GM06990 (cell line): ENCODE measurements around the gene PLOD2.

Experiments
- DNase-seq: peaks from one replicate; pipeline ENCODE4 v3.0.0-alpha.2; 2011; ENCODE audit not compliant: insufficient read length; ENCODE audit errors: extremely low read depth
- H3K27me3 ChIP-seq: replicated peaks from 2 replicates; pipeline ENCODE4 v1.6.0; 2011; ENCODE audit warnings: low read length; ENCODE audit not compliant: control insufficient read depth, insufficient read depth
- H3K36me3 ChIP-seq: 2 replicates; pipeline ENCODE4 v1.5.1; 2011; ENCODE audit warnings: low read length; ENCODE audit not compliant: control insufficient read depth, insufficient read depth
- H3K4me3 ChIP-seq: replicated peaks from 2 replicates; pipeline ENCODE4 v1.5.1; 2011; ENCODE audit warnings: low read depth, mild to moderate bottlenecking, control low read depth, low read length
- TF ChIP-seq, protein P1 (sequence below): IDR thresholded peaks from 2 replicates; pipeline ENCODE4 v1.5.1; 2011; ENCODE audit warnings: low read length, control low read depth, mild to moderate bottlenecking, inconsistent platforms; ENCODE audit not compliant: insufficient read depth, poor library complexity, severe bottlenecking

The PLOD2 gene

GRCh38 chr3:146153429-146153828 is 7.6 kb downstream of the PLOD2 start:
- TF ChIP-seq, protein P1, sequence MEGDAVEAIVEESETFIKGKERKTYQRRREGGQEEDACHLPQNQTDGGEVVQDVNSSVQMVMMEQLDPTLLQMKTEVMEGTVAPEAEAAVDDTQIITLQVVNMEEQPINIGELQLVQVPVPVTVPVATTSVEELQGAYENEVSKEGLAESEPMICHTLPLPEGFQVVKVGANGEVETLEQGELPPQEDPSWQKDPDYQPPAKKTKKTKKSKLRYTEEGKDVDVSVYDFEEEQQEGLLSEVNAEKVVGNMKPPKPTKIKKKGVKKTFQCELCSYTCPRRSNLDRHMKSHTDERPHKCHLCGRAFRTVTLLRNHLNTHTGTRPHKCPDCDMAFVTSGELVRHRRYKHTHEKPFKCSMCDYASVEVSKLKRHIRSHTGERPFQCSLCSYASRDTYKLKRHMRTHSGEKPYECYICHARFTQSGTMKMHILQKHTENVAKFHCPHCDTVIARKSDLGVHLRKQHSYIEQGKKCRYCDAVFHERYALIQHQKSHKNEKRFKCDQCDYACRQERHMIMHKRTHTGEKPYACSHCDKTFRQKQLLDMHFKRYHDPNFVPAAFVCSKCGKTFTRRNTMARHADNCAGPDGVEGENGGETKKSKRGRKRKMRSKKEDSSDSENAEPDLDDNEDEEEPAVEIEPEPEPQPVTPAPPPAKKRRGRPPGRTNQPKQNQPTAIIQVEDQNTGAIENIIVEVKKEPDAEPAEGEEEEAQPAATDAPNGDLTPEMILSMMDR, result no peak
- H3K27me3 ChIP-seq, result no peaks in the 10 kb centered on the region
- no peaks in the 10 kb centered on the region for H3K36me3 ChIP-seq
- no peak overlapping the region for H3K4me3 ChIP-seq
- no peak for DNase-seq

DNA sequence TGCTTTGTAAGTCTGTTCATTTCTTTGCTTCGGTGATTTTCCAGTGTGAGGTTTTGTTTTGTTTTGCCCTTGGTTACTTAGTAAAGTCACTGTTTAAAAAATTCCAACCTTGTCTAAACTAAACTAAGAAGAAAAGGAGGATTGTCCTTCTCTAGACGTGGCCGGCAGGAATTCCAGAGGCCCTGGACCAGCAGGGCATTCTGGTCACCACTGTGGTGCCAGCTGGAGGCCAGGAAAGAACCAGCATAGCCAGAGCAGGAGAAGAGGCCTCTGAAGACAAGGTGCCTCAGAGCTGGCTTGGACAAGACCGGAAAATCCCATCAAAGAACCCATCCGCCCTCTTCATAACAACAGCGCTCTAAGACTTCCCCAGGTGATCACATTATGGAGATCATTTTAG is 8.2 kb downstream of the PLOD2 start:
- Histone ChIP-seq H3K36me3 (no peaks in the 10 kb centered on the region), H3K27me3 (no peaks in the 10 kb centered on the region), H3K4me3 (no peak overlapping the region)
- TF ChIP-seq, protein P1, result no peak
- no peak for DNase-seq

DNA sequence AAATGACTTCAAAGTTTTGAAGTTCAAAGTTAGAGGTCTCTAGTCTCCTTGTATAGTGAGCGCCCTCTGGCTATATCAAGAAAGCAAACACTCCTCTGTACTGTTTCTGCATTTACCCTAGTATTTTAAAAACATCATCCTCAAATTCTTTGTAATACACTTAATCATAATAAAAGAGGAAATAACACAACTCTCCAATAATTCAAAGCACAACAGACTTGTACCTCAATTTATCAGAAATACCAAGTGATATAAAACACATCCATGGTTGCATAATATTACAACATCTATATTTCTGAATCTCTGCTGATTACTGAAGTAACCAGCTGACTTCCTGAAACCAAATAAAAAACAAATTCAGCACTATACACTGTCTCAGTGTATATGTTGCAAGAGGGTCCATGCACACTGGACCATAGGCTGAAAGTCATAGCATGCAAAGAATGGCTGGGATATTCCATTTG is 12.5 kb downstream of the PLOD2 start:
- DNase-seq, result no peak
- H3K4me3 ChIP-seq, result no peak overlapping the region
- TF ChIP-seq, protein P1, result peak; percentile 20

DNA sequence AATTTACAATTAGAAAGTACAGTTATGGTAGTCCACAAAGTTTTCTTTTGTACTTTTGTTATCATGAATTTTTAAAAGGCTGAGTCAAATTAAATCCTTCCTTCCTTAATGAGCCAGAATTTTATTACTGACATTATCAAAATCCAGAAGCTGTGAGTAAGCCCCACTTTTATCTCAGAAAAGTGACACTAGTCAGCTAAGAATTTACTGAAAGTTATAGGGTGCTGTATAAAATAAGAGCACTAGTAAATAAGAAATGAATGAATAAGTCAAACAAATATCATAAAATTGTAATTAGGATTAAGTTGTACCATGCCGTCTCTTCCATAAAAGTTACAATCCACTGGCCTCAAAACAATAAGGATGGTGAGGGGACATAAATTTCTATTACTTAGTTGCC is 15.3 kb downstream of the PLOD2 start:
- no peak overlapping the region for H3K4me3 ChIP-seq
- no peaks in the 10 kb centered on the region for H3K36me3 ChIP-seq
- DNase-seq, result no peak
- TF ChIP-seq, protein P1, result no peak
- no peaks in the 10 kb centered on the region for H3K27me3 ChIP-seq

More for the DNA sequence above, 12.5 kb downstream of the PLOD2 start:
- Histone ChIP-seq H3K27me3 (no peaks in the 10 kb centered on the region), H3K36me3 (no peaks in the 10 kb centered on the region)

- no peak overlapping the region for H3K4me3 ChIP-seq
- no peak for DNase-seq
These were observed 18.2 kb downstream of the PLOD2 start for GRCh38 chr3:146142757-146143156.

GRCh38 chr3:146139586-146140110 is 21.3 kb downstream of the PLOD2 start:
- no peaks in the 10 kb centered on the region for H3K36me3 ChIP-seq
- H3K27me3 ChIP-seq, result no peaks in the 10 kb centered on the region
- no peak for DNase-seq
- H3K4me3 ChIP-seq, result no peak overlapping the region
- TF ChIP-seq, protein P1, result no peak

More at GRCh38 chr3:146142757-146143156, 18.2 kb downstream of the PLOD2 start:
- no peaks in the 10 kb centered on the region for H3K27me3 ChIP-seq
- TF ChIP-seq, protein P1, result no peak
- no peaks in the 10 kb centered on the region for H3K36me3 ChIP-seq
